NCI-H526 (cell line): ENCODE results near the gene DGLUCY.
"Not testable (repeated sequence)": the region's sequence is repeated elsewhere in the genome, so short reads cannot be mapped to it uniquely, and the experiment has no call there.

ENCODE experiments used
- DNase-seq, 2 experiments: peaks; one replicate each; lab custom pipeline; 2025; lab: John Stamatoyannopoulos, UW

DGLUCY gene

DNA sequence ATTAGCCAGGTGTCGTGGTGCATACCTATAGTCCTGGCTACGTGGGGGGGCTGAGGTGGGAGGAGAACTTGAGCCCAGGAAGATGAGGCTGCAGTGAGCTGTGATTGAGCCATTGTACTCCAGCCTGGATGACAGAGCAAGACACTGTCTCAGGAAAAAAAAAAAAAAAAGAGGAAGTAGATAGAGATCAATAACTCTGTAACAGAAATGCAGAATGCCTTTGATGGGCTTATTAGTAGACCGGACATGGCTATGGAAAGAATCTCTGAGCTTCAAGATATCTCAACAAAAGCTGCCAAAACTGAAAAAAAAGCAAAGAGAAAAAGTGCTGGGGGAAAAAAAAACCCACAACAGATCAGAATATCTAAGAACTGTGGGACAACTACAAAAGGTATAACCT, 93.1 kb downstream of the DGLUCY start:
- no peak for DNase-seq

DNA sequence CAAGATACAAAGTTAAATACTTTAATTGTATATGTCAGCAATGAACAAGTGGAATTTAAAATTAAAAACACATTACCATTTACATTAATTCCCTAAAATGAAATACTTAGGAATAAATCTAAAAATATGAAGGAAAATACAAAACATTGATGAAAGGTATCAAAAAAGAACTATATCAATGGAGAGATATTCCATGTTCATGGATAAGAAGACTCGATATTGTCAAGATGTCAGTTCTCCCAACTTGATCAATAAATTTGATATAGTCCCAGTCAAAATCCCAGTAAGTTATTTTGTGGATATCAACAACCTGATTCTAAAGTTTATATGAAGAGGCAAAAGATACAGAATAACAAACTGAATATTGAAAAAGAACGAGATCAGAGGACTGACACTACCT, 97.1 kb downstream of the DGLUCY start:
- DNase-seq = no peak

DNA sequence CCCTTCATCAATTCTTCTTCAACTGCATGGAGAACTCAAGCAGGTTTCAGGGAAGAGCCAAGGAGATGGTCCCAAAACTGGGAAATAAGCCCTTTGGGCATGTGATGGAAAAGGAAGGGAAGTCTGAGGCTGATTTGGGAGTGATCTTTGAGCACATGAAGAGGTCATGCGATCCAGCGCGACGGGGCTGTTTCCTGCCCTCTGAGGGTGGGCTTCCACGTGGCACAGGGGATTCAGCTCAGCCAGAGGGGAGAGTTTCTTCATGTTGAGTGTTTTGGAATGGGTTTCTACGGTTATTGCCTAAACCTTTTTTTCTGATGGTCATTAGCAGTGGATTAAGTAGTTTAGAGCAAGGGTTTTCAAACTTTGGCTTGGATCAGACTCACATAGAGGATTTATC, 100.4 kb downstream of the DGLUCY start:
- no peak for DNase-seq

DNA sequence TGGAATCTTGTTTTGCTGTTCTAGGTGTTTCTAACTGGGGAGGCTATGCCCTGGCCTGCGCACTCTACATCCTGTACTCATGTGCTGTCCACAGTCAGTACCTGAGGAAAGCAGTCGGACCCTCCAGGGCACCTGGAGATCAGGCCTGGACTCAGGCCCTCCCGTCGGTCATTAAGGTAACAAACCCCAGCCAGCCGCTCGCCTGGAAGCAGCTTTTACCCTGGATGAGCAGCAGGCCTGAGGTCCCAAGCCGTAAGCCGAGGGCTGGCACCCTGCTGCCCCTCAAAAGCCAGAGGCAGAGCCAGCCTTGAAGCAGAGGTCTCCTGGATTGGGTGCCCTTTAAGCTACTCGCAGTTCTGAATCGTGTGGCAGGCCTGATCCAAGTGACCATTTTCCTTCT, 101.5 kb downstream of the DGLUCY start:
- no peak for DNase-seq

DNA sequence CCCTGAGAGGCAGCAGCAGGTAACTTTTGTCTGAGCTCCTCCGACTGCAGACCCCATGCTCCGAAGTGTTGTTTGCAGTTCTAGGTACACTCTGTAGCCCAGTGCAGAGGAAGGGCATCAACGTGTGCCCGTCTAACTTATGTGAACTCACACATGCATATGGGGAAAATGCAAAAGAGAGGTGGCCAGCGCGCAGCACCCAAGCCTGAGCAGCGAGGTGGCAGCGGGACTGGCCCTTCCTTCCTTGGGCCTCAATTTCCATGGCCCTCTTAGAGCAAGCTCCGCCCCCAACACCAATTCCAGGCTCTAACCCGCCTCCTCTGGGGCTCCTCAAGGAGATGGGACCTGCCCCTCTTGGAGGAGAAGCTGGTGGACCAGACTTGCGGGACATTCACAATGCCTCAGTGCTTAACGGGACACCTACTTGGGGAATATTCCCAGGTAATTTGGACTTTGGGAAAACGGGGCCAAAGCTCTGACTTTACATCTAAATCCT, 102.9 kb downstream of the DGLUCY start:
- DNase-seq = no peak

DNA sequence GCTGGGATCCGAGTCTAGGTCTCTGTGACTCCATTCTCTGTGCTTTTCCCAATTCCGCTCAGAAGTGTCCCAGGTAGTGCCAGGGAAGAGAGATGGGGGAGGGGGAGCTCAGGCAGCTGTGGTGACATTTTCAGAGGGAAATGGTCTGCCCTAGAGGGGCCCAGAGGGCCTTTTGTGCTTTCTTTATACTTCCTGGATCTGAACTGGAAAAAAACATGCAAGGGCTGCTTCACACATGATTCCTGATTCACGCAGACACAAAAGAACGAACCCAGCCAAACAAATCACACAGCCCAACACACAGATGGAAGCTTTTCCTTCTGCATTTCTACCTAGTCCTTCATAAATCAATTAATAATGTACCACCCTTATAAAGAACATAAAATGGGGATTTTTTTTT, 104.1 kb downstream of the DGLUCY start:
- no peak for DNase-seq

DNA sequence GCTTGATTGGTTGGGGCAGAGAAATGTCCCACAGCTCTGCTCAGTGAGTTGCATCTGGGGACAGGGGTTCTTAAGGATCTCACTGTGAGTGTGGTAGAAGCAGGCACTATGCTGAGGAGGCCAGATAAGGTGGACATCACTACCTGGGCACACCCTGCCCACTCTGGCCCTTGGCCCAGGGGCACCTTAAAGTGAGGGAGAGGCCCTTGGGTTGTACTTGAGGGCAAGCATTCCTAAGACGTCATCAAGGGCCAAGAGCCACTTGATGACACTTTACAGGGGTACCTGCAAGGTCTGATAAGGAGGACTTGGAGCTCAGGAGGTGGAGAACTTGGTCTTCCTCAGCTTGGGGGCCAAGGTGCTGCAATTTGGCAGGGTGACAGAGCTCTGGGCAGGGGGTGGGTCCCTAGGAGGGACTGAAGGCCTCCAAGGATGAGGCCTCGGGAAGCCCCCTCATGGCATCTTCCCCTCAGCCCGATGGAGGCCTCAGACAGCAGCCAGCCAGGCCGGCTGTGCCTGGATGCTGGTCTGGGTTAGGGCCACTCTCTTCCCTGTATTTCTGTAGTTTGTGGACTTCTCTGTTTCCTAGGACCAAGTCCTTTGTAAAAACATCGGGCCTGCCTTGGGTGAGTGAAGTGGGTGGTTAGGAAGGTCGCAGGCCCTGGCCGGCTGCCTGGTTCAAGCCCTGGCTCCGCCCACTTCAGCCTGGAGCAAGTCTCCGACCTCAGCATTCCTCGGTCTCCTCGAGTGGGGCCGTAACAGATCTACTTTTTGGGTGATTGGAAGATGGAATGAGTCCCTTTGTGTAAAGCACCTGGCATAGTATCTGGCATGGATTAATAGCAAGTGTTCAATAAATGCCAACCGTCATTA, 105.9 kb downstream of the DGLUCY start:
- DNase-seq = no peak

DNA sequence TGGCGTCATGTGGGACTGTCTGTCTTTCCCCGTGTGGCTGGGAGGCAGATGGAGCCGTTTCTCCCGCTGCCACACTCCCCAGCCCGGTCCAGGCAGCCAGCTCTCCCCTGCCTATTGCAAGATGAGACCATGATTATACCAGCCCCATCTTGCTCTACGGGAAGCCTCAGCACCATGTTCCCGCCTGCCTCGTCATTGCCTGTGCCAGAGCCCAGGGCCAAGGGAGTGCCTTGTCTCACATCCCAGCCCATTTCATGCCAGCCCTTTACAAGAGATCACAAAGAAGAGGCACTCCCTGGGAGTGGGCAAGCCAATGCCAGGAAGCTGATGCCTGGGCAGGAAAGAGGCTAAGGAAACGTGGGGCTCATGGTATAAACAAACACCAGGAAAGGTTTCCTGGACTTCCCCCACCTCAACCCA, 106.7 kb downstream of the DGLUCY start:
- no peak for DNase-seq

DNA sequence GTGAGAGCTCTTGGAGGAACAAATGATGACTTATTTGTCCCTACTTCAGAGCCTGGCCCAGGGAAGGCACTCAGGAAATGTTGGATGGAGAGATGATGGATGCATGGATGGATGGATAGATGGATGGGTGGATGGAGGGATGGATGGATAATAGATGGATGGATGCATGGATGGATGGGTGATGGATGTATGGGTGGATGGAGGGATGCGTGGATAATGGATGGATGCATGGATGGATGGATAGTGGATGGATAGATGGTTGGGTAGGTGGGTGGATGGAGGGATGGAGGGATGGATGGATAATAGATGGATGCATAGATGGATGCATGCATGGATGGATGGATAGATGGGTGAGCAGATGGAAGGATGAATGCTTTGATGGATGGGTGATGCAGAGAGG, 107.4 kb downstream of the DGLUCY start:
- no peak for DNase-seq

DNA sequence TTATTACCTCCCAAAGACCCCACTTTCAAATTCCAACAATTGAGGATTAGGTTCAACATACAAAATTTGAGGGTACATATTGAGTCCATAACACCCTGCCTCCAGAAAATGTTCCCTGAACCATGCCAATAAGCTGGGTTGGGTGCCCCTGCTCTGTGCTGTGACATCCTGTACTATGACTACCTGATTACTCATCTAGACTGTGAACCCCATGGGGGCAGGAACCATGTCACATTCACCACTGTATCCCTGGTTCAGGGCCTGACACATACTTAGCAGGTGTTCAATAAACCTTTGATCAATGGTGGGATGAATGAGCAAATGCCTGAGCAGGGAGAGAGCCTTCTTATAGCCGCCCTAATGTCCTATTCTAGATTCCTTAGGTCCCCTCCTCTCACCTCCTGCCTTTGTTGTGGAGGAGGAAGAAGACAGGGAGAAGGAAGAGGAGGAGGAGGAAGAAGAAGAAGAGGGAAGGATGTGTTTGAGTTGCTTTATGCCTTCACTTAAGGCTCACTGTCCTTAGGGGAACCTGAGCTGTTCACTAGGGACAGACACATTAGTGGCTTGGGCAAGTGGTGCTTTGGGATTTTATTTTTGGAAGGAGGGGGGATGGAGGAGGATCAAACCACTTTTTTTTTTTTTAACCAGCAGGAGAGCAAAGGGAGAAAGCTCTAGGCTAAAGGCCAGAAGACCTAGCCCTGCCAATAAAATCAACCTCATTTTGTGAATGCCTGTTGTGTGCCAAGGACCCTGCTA, 109.3 kb downstream of the DGLUCY start:
- DNase-seq = no peak

DNA sequence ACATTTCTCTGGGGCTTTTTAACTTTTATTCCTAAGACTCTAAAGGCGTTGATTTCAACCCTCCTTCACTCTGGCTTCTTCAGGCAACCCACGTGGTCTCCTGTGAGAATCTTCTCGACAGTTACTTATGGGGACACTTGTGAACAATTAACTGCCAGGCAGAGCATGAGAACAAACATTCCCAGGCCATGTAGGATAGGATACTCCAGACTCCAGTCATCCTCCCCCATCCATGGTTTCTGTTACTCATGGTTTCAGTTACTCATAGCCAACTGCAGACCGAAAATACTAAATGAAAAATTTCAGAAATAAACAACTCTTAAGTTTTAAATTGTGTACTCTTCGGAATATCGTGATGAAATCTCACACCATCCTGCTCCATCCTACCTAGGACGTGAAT, 111.2 kb downstream of the DGLUCY start:
- DNase-seq = no peak

DNA sequence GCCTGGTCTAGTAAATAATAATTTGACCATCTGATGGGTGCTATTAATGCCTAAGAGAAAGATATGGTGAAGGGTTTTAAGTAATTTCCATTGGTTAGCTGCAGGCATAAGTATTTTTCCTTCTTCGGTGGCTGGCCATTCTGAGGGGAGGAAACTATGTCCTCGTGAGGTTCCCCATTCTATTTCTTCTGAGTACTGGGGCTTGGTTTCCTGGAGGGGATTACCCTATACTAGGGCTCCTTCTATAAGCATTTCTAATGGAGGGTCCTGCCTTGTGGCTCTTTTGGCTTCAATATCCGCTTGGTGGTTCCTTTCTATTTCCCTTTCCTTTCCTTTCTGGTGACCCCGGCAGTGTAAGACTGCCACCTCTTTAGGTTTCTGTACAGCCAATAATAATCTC, 112.5 kb downstream of the DGLUCY start:
- DNase-seq = not testable (repeated sequence)

DNA sequence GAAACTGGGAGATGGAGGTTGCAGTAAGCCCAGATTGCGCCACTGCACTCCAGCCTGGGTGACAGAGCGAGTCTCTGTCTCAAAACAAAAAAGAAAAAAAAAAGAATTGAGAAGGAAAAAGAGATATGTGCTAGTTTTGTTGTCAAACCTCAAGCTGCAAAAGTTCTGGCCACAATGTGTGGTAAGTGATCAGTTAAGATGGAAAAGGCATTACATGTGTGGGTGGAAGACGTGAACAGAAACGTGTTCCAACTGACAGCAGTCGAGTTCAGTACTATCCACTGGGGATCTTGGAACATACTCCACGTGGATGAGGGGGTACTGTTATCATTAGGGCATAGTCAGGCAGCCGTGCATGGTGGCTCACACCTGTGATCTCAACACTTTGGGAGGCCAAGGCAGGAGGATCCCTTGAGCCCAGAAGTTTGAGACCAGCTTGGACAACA, 113.3 kb downstream of the DGLUCY start:
- DNase-seq = no peak

DNA sequence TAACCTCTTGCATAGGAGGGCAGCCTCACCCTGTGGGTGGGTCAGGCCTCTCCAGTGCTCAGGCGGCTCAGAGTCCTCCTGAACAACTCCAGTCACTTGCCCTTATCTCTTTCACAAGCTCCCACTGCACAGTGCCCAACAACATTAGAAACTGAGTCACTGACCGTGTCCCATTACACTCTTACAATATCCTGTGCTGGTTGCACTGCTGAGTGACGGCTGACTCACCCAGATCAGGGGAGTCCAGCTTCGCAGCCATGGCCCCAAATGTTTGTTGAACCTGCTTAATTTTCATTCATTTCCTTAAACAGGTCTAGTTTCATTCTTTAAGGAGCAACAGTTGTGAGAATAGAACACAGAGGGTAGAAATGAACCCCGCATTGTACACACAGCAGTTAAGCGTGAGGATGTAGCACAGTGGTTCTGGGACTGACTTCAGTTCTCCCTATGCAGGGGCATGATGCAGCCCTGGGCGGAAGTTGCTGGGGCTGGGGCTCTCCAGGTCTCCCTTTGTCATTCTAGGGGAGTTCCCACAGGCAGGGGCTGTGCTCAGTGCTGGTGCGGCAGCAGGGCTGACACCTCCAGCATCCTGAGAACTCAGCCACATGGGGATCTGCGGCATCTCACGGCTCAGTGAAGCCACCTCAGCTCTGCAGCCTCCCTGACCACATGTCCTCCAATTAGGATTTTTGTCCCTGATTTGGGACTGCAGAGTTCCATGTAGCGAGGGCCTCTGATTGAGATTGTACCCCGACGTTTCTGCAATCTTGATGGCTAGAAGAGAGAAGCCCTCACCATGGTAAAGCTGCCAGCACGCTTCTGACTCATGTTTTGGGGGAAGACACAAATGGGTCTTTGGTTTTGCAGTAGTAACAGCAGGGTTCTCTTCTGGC, 114.5 kb downstream of the DGLUCY start:
- DNase-seq = no peak

DNA sequence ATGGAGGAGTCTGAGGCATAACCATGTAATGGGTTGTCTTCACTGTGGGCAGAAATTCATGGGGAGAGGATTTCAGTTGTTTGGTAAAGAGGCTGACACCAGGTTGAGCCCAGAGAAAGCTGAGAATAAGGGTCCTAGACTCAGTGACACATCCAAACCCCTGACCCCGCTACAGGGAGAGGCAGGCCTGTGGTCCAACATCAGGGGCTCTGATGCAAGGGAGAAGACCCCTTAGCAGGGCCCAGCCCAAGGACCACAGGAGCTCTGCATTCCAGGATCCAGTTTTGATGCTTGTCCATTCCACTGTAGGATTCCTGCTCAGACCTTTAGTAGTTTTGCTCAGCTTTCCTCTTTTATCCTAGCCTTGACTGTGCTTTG, 115.1 kb downstream of the DGLUCY start:
- DNase-seq = no peak

DNA sequence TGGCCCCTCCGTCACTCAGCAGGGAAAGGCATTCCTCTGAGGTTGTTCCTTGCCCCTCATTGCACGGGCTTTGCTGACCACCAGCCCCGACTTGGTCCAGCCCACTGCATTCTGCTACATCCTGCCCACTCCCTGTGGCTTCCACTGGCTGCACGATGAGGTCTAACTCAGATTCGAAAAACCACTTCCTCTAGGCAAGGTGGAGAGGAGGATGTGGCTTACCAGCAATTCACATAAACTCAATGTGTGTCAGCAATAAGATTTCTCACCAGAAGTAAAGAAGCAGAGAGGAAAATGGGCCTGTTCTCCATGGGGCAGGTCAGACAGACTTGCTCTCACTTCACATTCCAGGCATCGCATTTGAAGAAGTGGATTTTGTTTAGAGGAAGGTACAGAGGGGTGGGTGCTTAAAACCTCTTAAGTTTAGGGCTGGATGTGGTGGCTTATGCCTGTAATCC, 115.9 kb downstream of the DGLUCY start:
- no peak for DNase-seq

DNA sequence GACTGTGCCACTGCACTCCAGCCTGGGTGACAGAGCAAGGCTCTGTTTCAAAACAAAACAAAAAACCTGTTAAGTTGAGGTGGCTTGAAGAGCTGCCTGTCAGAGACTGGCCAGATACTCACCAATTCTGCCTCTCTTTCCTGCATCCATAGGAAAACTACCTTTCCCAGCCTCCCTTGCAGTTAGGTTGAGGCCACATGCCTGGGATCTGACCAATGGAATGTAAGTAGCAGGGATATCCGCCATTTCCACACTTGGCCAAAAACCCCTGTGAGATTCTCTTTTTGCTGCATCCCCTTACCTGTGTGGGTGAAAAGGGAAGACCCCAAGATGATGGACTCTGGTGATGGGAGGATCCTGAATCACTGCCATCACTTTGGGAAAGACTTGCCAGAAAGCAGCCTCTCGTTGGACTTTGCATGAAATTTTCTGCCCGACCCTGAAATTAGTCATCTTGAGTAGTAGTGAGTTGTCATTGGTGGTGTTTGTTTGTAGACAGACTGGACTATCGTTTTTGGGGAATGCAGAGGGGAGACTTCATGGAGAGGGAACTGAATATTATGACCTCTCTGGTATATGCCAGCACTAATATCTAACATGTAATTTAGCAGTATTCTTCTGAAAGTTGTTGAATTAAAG, 116.6 kb downstream of the DGLUCY start:
- DNase-seq = peak in 1 of 2 experiments; percentile 23

DNA sequence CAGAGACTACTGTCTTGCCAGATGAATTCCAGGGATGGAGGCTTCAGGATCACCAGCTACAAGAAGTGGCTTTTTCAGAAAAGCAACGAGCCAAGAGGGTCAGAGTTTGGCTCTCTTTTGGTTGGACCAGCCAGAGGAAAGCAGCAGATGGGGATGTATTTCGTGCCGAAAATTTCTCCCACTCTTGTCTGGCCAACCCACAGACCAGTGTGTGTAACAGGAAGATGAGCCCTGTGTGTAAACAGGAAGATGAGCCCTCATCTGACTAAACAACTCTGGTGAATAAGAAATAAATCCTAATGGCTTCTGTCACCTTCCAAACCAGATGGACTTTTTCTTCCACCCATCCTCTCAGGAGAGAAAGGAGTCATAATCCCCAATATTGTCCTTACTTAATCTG, 117.6 kb downstream of the DGLUCY start:
- no peak for DNase-seq

DNA sequence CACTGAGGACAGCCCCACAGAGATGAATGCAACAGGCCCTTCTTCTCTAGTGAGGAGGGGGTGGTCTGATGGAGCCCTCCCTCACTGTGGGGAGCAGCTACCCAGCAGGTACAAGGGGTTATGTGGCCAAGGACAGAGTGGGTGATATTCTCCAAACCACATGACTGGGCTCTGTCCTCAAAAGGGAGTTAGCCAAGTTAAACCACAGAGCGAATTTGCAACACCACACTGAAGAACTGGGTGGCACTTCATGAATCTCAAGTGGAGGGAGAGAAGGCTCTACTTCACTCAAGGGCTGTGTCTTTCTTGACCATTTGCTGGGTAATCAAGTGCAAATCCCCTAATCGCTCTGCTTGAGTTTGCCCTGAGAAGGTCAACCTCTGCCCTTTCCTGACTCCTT, 118.2 kb downstream of the DGLUCY start:
- no peak for DNase-seq

DNA sequence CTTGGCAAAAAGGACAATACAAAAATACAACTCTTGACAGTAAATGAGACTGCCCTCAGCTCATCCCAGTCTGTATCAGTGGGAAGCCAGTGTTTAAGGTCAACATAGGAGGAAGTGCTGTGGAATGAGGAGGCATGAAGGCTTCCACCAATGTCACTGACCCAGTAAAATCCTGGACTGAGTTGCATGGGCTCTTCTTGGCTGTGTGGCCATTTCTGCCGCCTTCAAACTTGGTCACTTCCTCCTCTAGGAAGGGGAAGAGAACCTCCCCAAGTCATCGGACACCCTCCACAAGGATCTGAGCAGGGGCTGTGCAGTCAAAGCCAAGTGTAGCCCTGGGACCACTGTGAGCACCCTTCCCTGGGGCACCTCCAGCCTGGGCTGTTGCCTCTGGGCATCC, 118.7 kb downstream of the DGLUCY start:
- no peak for DNase-seq

DNA sequence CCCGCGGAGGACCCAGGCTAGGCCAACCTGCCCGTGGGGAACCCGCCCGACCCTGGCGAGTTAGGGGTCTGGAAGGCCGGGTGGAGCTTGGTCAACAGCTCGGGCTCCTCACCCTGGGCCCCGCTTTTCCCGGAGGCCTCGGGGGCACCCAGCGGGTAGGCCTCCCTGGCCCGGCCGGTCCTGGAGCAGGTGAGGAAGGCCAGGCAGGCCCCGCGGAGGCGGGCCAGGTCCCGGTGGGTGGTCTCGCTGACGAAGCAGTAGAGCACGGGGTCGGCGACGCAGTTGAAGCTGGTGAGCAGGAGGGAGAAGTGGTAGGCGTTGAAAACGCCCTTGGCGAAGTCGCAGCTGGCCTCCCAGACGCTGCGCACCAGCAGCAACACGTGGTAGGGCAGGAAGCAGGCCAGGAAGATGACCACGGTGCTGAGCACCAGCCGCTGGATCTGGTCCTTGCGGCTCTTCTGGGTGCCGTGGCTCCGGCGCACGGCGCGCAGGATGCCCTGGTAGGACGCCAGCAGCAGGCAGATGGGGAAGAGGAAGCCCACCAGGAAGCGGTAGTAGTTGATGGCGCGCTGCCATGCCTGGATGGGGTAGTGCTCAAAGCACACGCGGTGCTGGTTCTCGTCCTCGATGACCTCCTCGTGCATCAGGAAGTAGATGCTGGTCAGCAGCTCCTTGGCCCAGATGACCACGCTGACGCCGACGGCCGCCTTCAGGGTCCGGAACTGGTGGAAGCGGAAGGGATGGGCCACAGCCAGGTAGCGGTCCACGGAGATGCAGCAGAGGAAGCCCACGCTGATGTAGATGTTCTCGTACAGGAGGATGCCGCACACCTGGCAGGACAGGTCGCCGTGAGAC, 120.3 kb downstream of the DGLUCY start:
- no peak for DNase-seq
